Bronchial epithelial cell (primary cell): ENCODE results near the gene C1orf87. TPM values are rescaled to one million over a fixed set of nuclear protein-coding genes. Genes with fewer than 3 reads are reported as not detected.

Source experiments
- DNase-seq: peaks from one replicate; pipeline ENCODE4 v3.0.0-alpha.2; 2010; ENCODE audit warnings: low read depth
- FAIRE-seq: peaks from 2 replicates; lab custom pipeline; 2011; peaks lifted over from hg19 to GRCh38; lab: Jason Lieb, UNC
- H3K27me3 ChIP-seq: 2 replicates; pipeline ENCODE4 v1.5.1; 2011; ENCODE audit warnings: low read length; ENCODE audit not compliant: control insufficient read depth, insufficient read depth
- H3K36me3 ChIP-seq: 2 replicates; pipeline ENCODE4 v1.5.1; 2011; ENCODE audit warnings: low read length; ENCODE audit not compliant: control insufficient read depth, insufficient read depth
- H3K4me3 ChIP-seq: 2 replicates; pipeline ENCODE4 v1.5.1; 2011; ENCODE audit warnings: mild to moderate bottlenecking, low read depth, low read length, control low read depth
- CTCF ChIP-seq: IDR thresholded peaks from 2 replicates; pipeline ENCODE4 v1.5.1; 2011; ENCODE audit warnings: mild to moderate bottlenecking, moderate library complexity, low read length, control low read depth, inconsistent platforms; ENCODE audit not compliant: insufficient read depth, severe bottlenecking
- total RNA-seq: library from RNA; depleted of rRNA; stranded (reverse); fragments of >200 nt; gene quantifications from 2 replicates; pipeline ENCODE4 v1.2.1, GENCODE V29; 2014

Gene C1orf87
- total RNA-seq, result not detected in 2 replicates

GRCh38 chr1:60073605-60074278, at the start of gene C1orf87:
Gene C1orf87, minus strand, starts transcription at chr1:60073770. Its CDS starts 1,127 bp downstream, at chr1:60072643.
- no peak for DNase-seq
- FAIRE-seq, result peak; percentile 32
- Histone ChIP-seq H3K36me3 (no peaks in the 10 kb centered on the region), H3K27me3 (peaks cover 6% of the 10 kb centered on the region), H3K4me3 (no peak within 1 kb of the TSS)
- no peak for TF ChIP-seq CTCF

- no peak for TF ChIP-seq CTCF
- no peaks in the 10 kb centered on the region for H3K27me3 ChIP-seq
- no peak overlapping the region for H3K4me3 ChIP-seq
- FAIRE-seq (no peak), DNase-seq (no peak)
- no peaks in the 10 kb centered on the region for H3K36me3 ChIP-seq
Measured at GRCh38 chr1:60118085-60118484, 44.5 kb upstream of the C1orf87 start.

- DNase-seq (no peak), FAIRE-seq (no peak)
- H3K27me3 ChIP-seq, result no peaks in the 10 kb centered on the region
- no peaks in the 10 kb centered on the region for H3K36me3 ChIP-seq
- H3K4me3 ChIP-seq, result no peak overlapping the region
- TF ChIP-seq CTCF, result no peak
Measured at GRCh38 chr1:60114745-60115318, 41.3 kb upstream of the C1orf87 start.

- TF ChIP-seq CTCF, result no peak
- FAIRE-seq, result no peak
Measured at GRCh38 chr1:60113596-60113995, 40.0 kb upstream of the C1orf87 start.

GRCh38 chr1:60113028-60113427, 39.5 kb upstream of the C1orf87 start:
- Histone ChIP-seq H3K36me3 (no peaks in the 10 kb centered on the region), H3K4me3 (no peak overlapping the region), H3K27me3 (no peaks in the 10 kb centered on the region)
- TF ChIP-seq CTCF, result no peak
- no peak for DNase-seq
- FAIRE-seq, result no peak

More at GRCh38 chr1:60113596-60113995, 40.0 kb upstream of the C1orf87 start:
- Histone ChIP-seq H3K4me3 (no peak overlapping the region), H3K36me3 (no peaks in the 10 kb centered on the region), H3K27me3 (no peaks in the 10 kb centered on the region)
- DNase-seq, result no peak
